Right lung (tissue), 5 donors: ENCODE data around the gene CENPB. TPM values are rescaled to one million over a fixed set of nuclear protein-coding genes. Genes with fewer than 3 reads are reported as not detected.

Experiments used
- DNase-seq, 2 donors: peaks; one replicate each; pipeline ENCODE4 v3.0.0-alpha.2; 2013
- polyA plus RNA-seq, 5 donors: library from polyadenylated mRNA; unstranded; fragments of 120-200 nt; gene quantifications; one replicate each; pipeline versions ENCODE4 v1.2.1 to v1.2.3, GENCODE V29; 2013; ENCODE audit warnings: inconsistent platforms in 1 of 5, low replicate concordance in 1 of 5; ENCODE audit not compliant: insufficient read length in 5 of 5, insufficient read depth in 1 of 5

CENPB gene
- polyA plus RNA-seq, 5 donors, result 36.0 to 71.1 (median 41.9) TPM

- DNase-seq, result peak in 1 of 2 donors; percentile 39
Measured at GRCh38 chr20:3751675-3752385, 34.7 kb downstream of the CENPB start.

DNA sequence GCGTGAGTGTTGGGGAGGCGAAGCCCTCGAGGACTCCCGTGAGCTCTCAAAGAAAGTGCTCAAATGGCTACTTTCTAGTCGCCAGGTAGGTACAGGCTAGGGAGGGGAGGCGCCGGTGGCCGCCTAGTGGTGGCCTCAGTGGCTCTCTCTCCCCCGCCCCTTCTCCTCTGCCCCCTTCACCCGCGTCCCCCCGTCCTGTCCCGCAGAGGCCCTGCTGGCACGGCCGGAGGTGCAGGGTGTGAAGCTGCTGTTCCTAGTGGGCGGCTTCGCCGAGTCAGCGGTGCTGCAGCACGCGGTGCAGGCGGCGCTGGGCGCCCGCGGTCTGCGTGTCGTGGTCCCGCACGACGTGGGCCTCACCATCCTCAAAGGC is 35.2 kb downstream of the CENPB start:
- DNase-seq, result no peak

- DNase-seq, result no peak
Measured at GRCh38 chr20:3749689-3750531, 36.6 kb downstream of the CENPB start.

GRCh38 chr20:3749087-3749688 is 37.4 kb downstream of the CENPB start:
- DNase-seq, result no peak

DNA sequence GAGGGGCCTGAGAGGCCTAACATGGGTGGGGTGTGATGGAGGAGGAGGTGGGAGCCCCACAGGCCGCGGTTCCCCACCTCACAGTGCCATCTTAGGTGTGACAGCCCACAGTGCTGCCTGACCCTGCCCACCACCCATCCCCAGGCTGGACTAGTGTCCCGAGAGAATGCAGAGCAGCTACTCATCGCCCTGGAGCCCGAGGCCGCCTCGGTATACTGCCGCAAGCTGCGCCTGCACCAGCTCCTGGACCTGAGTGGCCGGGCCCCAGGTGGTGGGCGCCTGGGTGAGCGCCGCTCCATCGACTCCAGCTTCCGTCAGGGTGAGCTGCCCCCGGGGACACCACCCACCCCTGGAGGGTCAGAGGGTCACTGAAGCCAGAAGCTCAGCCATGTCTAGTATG is 38.5 kb downstream of the CENPB start:
- DNase-seq, result no peak

GRCh38 chr20:3747471-3747870 is 39.1 kb downstream of the CENPB start:
- no peak for DNase-seq

DNA sequence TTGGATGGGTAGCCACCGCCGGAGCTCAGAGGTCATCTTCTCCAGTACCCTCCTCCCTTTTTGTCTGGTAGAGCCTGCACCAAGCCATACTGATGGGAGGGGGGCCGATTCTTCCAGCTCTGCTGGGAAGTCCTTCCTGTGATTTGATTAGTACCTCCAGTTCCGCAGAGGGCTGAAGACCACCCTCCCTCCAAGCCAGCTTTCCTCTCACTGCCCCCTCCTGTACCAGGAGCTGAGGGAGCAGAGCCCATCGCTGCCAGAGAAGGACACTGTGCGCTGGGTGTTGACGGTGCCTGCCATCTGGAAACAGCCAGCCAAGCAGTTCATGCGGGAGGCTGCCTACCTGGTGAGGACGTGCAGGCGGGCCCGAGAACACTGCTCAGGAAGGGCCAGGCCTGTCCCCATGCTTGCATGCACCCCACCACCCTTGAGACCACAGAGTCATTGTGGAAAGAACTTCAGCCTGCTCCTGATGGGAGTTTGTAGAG is 40.8 kb downstream of the CENPB start:
- no peak for DNase-seq

DNA sequence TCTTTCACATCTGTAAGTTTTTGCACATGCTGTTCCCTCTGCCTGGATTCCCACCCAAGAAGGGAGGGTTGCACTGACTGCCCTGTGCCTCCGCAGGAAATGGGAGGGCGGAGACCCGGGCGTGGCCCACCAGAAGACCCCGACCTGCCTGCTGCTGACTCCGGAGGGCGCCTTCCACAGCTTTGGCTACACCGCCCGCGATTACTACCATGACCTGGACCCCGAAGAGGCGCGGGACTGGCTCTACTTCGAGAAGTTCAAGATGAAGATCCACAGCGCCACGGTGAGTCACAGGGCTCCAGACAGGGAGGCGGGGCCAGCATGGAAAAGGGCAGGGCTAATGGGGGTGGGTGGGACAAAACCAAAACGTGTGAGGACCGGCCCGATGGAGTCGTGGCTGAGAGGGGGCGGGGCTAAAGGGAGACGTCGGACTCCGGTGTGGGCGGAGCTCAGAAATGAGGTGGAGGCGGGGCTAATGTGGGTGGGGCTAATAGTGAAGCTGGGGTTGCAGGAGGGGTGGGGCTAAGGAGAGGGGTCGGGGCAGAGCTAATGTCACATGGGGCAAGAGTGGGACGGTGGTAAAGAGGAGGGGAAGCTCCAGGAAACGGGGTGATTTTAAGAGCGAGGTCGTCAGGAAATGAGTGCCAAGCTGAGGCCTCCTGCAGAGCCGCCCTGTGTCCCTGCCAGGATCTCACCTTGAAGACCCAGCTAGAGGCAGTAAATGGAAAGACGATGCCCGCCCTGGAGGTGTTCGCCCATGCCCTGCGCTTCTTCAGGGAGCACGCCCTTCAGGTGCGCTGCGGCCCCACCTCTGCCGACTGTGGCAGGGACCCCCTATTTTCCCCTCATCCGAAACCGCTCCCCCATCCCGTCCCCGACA is 41.5 kb downstream of the CENPB start:
- DNase-seq, result no peak

DNA sequence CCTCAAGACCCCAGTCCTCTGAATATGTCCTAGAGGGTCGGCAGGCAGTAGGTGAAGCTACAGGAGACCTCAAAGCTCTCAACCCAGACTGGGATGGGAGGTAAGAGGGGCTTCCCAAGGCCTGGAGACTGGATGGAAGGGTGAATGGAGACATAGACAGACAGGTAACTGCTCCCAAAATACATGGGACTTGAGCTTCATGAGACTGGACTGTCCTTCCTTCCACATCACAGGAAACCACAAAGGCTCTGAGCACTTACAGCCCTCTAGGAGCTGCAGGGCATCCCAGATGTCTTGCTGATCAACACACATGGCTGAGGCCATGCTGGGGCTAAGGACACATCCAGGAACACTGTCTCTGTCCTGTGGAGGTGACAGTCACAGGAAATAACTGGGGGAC is 42.5 kb downstream of the CENPB start:
- no peak for DNase-seq

DNA sequence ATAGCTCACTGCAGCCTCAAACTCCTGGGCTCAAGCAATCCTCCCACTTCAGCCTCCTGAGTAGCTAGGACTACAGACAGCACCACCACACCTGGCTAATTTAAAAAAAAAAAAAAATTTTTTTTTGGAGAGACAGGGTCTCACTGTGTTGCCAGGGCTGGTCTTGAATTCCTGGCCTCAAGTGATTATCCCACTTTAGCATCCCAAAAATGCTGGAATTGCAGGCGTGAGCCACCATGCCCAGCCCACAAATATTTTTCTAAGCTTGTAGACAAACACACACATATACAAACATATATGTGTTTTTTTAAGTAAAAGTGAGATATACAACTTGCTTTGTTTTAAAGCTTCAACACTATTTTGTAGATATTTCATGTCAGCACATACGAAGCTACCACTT is 43.3 kb downstream of the CENPB start:
- DNase-seq, result no peak

GRCh38 chr20:3741836-3742458 is 44.6 kb downstream of the CENPB start:
- no peak for DNase-seq

DNA sequence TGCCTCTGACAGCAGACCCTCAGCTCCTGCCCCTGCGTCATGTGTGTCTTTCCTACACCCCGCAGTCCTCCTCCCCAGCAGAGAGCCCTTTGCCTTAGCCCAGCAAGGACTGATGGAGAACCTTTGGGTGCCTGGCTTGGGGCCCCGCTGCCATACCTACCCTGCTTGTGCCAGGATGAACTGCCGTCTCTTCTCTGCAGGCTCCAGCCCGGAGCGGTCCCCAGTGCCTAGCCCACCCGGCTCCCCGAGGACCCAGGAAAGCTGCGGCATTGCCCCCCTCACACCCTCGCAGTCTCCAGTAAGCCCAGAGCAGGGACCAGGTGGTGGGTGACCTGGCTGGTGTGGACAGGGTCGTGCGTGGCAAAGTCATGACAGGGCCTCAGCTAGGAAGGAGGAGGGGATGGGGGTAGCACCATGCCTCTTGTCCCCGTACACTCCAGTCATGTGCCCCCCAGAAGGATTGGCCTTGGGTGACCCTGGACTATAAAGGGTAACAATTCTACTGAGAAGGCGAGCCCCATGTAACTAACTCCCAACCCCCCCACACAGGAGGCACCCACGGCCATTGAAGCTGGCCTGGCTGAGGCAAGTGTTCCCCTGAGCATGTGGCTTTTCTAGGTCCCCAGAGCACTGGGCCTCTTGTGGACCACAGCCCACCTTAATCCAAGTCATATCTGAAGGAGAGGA is 45.8 kb downstream of the CENPB start:
- DNase-seq, result no peak

GRCh38 chr20:3739926-3740451 is 46.6 kb downstream of the CENPB start:
- no peak for DNase-seq

- no peak for DNase-seq
Measured at GRCh38 chr20:3739054-3739925, 47.2 kb downstream of the CENPB start.

DNA sequence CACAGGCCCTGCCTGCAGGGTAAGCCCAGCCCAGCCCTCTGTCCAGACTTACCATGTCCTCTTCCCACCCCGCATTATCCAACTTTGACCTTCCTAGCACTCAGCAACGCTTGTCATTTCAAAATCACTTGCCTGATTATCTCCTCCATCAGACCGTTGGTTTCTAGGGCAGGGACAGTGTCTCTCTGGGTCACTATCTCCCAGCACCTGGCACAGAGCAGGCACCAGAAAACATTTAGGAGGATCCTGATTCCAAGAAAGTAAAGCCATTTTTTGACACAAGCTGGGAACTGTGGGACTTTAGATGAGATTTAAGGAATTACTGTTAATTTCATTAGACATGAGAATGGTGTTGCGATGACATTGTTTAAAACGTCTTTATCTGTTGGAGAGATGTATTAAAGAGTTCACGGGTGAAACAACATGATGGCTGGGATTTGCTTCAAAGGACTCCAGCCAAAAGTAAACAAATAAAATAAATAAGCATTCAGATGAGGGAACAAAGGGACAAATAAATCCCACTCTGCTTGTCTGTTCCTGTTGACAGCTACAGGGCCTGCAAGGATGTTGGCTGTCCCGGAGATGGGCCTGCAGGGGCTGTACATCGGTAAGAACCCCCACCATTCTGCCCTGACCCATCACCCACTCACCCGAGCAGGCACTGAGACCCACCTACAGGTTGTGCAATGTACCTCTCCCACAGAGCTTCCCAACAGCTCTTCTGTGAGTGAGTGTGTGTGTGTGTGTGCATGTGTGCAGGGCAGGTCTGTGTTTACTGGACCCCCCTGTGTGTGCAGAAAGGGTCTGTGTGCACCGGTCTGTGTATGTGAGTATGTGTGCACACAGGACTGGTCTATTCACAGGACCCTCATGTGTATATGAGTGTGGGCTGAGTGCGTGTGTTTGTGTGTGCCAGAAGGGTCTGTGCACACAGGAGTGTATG is 48.2 kb downstream of the CENPB start:
- no peak for DNase-seq

GRCh38 chr20:3735768-3736167 is 50.8 kb downstream of the CENPB start:
- DNase-seq, result no peak

DNA sequence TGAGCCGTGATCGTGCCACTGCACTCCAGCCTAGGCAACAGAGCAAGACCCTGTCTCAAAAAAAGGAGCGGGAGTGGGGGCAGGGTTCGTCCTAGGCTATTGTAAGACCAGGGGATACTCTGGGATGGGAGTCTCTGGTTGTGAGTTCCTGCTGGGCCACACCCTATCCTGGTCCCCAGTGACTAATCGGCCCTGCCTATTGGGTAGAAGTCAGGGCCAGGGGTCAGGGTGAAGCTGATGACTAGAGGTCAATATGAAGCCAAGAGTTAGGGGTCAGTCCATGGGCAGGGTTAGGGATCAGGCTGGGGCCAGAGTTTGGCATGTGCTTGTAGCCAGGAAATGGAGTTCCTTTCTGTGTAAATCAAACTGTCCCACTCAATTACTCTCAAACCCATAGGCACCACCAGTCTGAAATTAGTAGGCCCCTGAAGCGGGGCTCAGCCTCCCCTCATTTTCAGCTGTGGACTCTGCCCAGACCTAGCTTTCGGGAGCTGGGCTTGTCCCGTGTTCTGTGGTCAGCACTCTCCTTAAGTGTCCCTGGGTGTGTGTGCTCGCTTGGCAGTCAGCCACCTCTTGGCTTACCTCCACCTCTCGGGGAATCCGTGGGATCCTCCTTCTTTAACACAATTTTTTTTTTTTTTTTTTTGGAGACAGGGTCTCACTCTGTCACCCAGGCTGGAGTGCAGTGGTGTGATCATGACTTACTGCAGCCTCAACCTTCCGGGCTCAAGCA is 52.3 kb downstream of the CENPB start:
- DNase-seq, result no peak
